Muscle of leg (tissue), 11 donors: Measurements from ENCODE around the gene METTL25. TPM values are rescaled to one million over a fixed set of nuclear protein-coding genes. Genes with fewer than 3 reads are reported as not detected.
A peak's percentile ranks its signal among the peaks of the same experiment; 100 is the strongest.

Experiments used
- DNase-seq: peaks from one replicate; pipeline ENCODE4 v3.0.0; 2013
- H3K27ac ChIP-seq: one replicate; pipeline ENCODE4 v1.5.1; 2013; ENCODE audit warnings: mild to moderate bottlenecking, low read length, control low read depth
- H3K27me3 ChIP-seq: one replicate; pipeline ENCODE4 v1.6.1; 2013; ENCODE audit warnings: low read length; ENCODE audit not compliant: control insufficient read depth, insufficient read depth
- H3K36me3 ChIP-seq: one replicate; pipeline ENCODE4 v1.6.1; 2013; ENCODE audit warnings: low read length; ENCODE audit not compliant: control insufficient read depth, insufficient read depth
- H3K4me1 ChIP-seq: one replicate; pipeline ENCODE4 v1.6.1; 2013; ENCODE audit warnings: low read length; ENCODE audit not compliant: control insufficient read depth, insufficient read depth
- H3K4me3 ChIP-seq: one replicate; pipeline ENCODE4 v1.5.1; 2013; ENCODE audit warnings: low read length, control low read depth
- H3K9me3 ChIP-seq: replicated peaks from 2 replicates; pipeline ENCODE4 v1.6.1; 2013; ENCODE audit warnings: low read depth, low read length; ENCODE audit not compliant: control insufficient read depth
- WGBS: methylation state at CpG from one replicate; pipeline ENCODE4 v1.1.5; 2013; ENCODE audit warnings: missing lambda C conversion rate; ENCODE audit not compliant: insufficient coverage; 5-methylcytosine and 5-hydroxymethylcytosine counted together
- polyA plus RNA-seq, 8 donors: library from polyadenylated mRNA; unstranded; fragments of 120-200 nt; gene quantifications; one replicate each; pipeline versions ENCODE4 v1.2.1 to v1.2.3, GENCODE V29; 2013; ENCODE audit warnings: inconsistent platforms in 1 of 8, low replicate concordance in 1 of 8; ENCODE audit not compliant: insufficient read length in 8 of 8, insufficient read depth in 1 of 8
- total RNA-seq: library from RNA; stranded (reverse); fragments of 120-200 nt; gene quantifications from one replicate; pipeline ENCODE4 v1.2.4, GENCODE V29; 2013

Gene METTL25
- total and polyA plus RNA-seq, 9 donors: 5.0 to 24.8 (median 7.4) TPM

- Histone ChIP-seq H3K4me1 (no peaks in the 10 kb centered on the region), H3K27ac (no peak overlapping the region), H3K4me3 (no peak overlapping the region), H3K9me3 (no peaks in the 10 kb centered on the region), H3K27me3 (no peaks in the 10 kb centered on the region), H3K36me3 (no peaks in the 10 kb centered on the region)
- no CpG with 5 or more reads among the region's 1 CpG for WGBS
- no peak for DNase-seq
Measured at GRCh38 chr12:82479511-82479910, 121.2 kb downstream of the METTL25 start.

- peaks cover 2% of the 10 kb centered on the region for H3K9me3 ChIP-seq
- H3K36me3 ChIP-seq: no peaks in the 10 kb centered on the region
- no peak overlapping the region for H3K4me3 ChIP-seq
- WGBS: no CpG with 5 or more reads among the region's 3 CpGs
- H3K27ac ChIP-seq: no peak overlapping the region
- H3K4me1 ChIP-seq: no peaks in the 10 kb centered on the region
- DNase-seq: no peak
- no peaks in the 10 kb centered on the region for H3K27me3 ChIP-seq
Measured at GRCh38 chr12:82480606-82481005, 122.3 kb downstream of the METTL25 start.

- Histone ChIP-seq H3K9me3 (peaks cover 2% of the 10 kb centered on the region), H3K4me1 (no peaks in the 10 kb centered on the region), H3K36me3 (no peaks in the 10 kb centered on the region), H3K27ac (no peak overlapping the region), H3K27me3 (no peaks in the 10 kb centered on the region), H3K4me3 (no peak overlapping the region)
- no peak for DNase-seq
- no CpG with 5 or more reads among the region's 2 CpGs for WGBS
Measured at GRCh38 chr12:82481954-82482353, 123.6 kb downstream of the METTL25 start.

- peaks cover 2% of the 10 kb centered on the region for H3K9me3 ChIP-seq
- no peak overlapping the region for H3K4me3 ChIP-seq
- no peaks in the 10 kb centered on the region for H3K4me1 ChIP-seq
- H3K27me3 ChIP-seq: no peaks in the 10 kb centered on the region
- H3K36me3 ChIP-seq: no peaks in the 10 kb centered on the region
- DNase-seq: no peak
- H3K27ac ChIP-seq: no peak overlapping the region
- WGBS: no CpG with 5 or more reads among the region's 2 CpGs
Measured at GRCh38 chr12:82486524-82487235, 128.4 kb downstream of the METTL25 start.

- Histone ChIP-seq H3K4me3 (no peak overlapping the region), H3K27me3 (no peaks in the 10 kb centered on the region), H3K36me3 (no peaks in the 10 kb centered on the region), H3K27ac (no peak overlapping the region), H3K4me1 (no peaks in the 10 kb centered on the region), H3K9me3 (no peaks in the 10 kb centered on the region)
- 24% methylated on average over 3 of the region's 4 CpGs for WGBS
- DNase-seq: peak; percentile 86
Measured at GRCh38 chr12:82504409-82504808, 146.1 kb downstream of the METTL25 start.

GRCh38 chr12:82505150-82505549, 146.8 kb downstream of the METTL25 start:
- no peak overlapping the region for H3K4me3 ChIP-seq
- WGBS: 40% methylated on average over 2 of the region's 3 CpGs

GRCh38 chr12:82507686-82508085, 149.4 kb downstream of the METTL25 start:
- no peaks in the 10 kb centered on the region for H3K4me1 ChIP-seq
- no peaks in the 10 kb centered on the region for H3K36me3 ChIP-seq
- H3K27me3 ChIP-seq: no peaks in the 10 kb centered on the region
- H3K27ac ChIP-seq: no peak overlapping the region
- 80% methylated on average over 1 of the region's 2 CpGs for WGBS
- no peaks in the 10 kb centered on the region for H3K9me3 ChIP-seq
- H3K4me3 ChIP-seq: no peak overlapping the region
- DNase-seq: peak; percentile 82

More at GRCh38 chr12:82505150-82505549, 146.8 kb downstream of the METTL25 start:
- DNase-seq: no peak
- no peaks in the 10 kb centered on the region for H3K4me1 ChIP-seq
- no peaks in the 10 kb centered on the region for H3K36me3 ChIP-seq
- H3K9me3 ChIP-seq: no peaks in the 10 kb centered on the region
- H3K27me3 ChIP-seq: no peaks in the 10 kb centered on the region
- no peak overlapping the region for H3K27ac ChIP-seq

- Histone ChIP-seq H3K4me1 (peaks cover 2% of the 10 kb centered on the region), H3K9me3 (no peaks in the 10 kb centered on the region), H3K36me3 (no peaks in the 10 kb centered on the region), H3K4me3 (no peak overlapping the region), H3K27ac (no peak overlapping the region), H3K27me3 (no peaks in the 10 kb centered on the region)
- no CpG with 5 or more reads among the region's 1 CpG for WGBS
- DNase-seq: no peak
Measured at GRCh38 chr12:82510386-82510785, 152.1 kb downstream of the METTL25 start.

- Histone ChIP-seq H3K27me3 (no peaks in the 10 kb centered on the region), H3K9me3 (no peaks in the 10 kb centered on the region), H3K27ac (no peak overlapping the region), H3K4me1 (peaks cover 2% of the 10 kb centered on the region), H3K4me3 (no peak overlapping the region), H3K36me3 (no peaks in the 10 kb centered on the region)
- WGBS: no CpG with 5 or more reads among the region's 1 CpG
- DNase-seq: no peak
Measured at GRCh38 chr12:82514880-82515279, 156.6 kb downstream of the METTL25 start.

GRCh38 chr12:82515652-82516051, 157.3 kb downstream of the METTL25 start:
- H3K9me3 ChIP-seq: no peaks in the 10 kb centered on the region
- DNase-seq: no peak
- no peaks in the 10 kb centered on the region for H3K27me3 ChIP-seq
- no peak overlapping the region for H3K4me3 ChIP-seq
- no peaks in the 10 kb centered on the region for H3K36me3 ChIP-seq
- H3K27ac ChIP-seq: no peak overlapping the region
- WGBS: no CpG with 5 or more reads among the region's 2 CpGs
- peaks cover 2% of the 10 kb centered on the region for H3K4me1 ChIP-seq

- Histone ChIP-seq H3K4me3 (no peak overlapping the region), H3K9me3 (no peaks in the 10 kb centered on the region), H3K27ac (no peak overlapping the region), H3K27me3 (no peaks in the 10 kb centered on the region), H3K4me1 (peaks cover 2% of the 10 kb centered on the region), H3K36me3 (no peaks in the 10 kb centered on the region)
- no peak for DNase-seq
Measured at GRCh38 chr12:82517027-82517426, 158.7 kb downstream of the METTL25 start.
